DND-41 (cell line): ENCODE results near the gene NOP10.

Source experiments
- ATAC-seq: fragments of 200-7000 bp; cut with Tn5 transposase; 3 replicates; pipeline ENCODE4 v1.9.1; 2021; ENCODE audit warnings: low read depth; ENCODE audit not compliant: insufficient read depth
- DNase-seq: peaks from one replicate; pipeline ENCODE4 v3.0.0-alpha.2; 2020
- H2AFZ ChIP-seq: 2 replicates; pipeline ENCODE4 v1.6.0; 2012; ENCODE audit warnings: low read depth, low read length
- H3K27ac ChIP-seq: 2 replicates; pipeline ENCODE4 v1.5.1; 2012; ENCODE audit warnings: low read length, inconsistent platforms
- H3K27me3 ChIP-seq: fragments of 200-600 bp; sonication (generic); 2 replicates; pipeline ENCODE4 v1.6.0; 2012; ENCODE audit warnings: low read length, mild to moderate bottlenecking, inconsistent platforms; ENCODE audit not compliant: insufficient read depth, poor library complexity
- H3K36me3 ChIP-seq: 2 replicates; pipeline ENCODE4 v1.5.1; 2012; ENCODE audit warnings: low read length, inconsistent platforms; ENCODE audit not compliant: insufficient read depth
- H3K4me1 ChIP-seq: 2 replicates; pipeline ENCODE4 v1.5.1; 2012; ENCODE audit warnings: mild to moderate bottlenecking, low read length; ENCODE audit not compliant: insufficient read depth
- H3K4me2 ChIP-seq: 2 replicates; pipeline ENCODE4 v1.6.0; 2012; ENCODE audit warnings: mild to moderate bottlenecking, moderate library complexity, low read length, inconsistent platforms; ENCODE audit not compliant: insufficient read depth
- H3K4me3 ChIP-seq, 2 experiments: fragments of 200-600 bp in 1 of 2; shearing (Covaris generic) in 1 of 2; 2 replicates each; pipeline ENCODE4 v1.5.1; 2012 to 2016; ENCODE audit warnings: inconsistent platforms in 2 of 2, low read length in 2 of 2, mild to moderate bottlenecking in 2 of 2, low read depth in 1 of 2, moderate library complexity in 1 of 2
- H3K79me2 ChIP-seq: 2 replicates; pipeline ENCODE4 v1.6.0; 2012; ENCODE audit warnings: low read length, inconsistent platforms; ENCODE audit not compliant: insufficient read depth
- H3K9ac ChIP-seq: 2 replicates; pipeline ENCODE4 v1.6.0; 2012; ENCODE audit warnings: low read depth, mild to moderate bottlenecking, inconsistent platforms, low read length, moderate library complexity
- H3K9me3 ChIP-seq: 2 replicates; pipeline ENCODE4 v1.5.1; 2012; ENCODE audit warnings: low read length, moderate library complexity, mild to moderate bottlenecking, inconsistent platforms; ENCODE audit not compliant: insufficient read depth, severe bottlenecking
- H4K20me1 ChIP-seq: 2 replicates; pipeline ENCODE4 v1.6.0; 2012; ENCODE audit warnings: low read length; ENCODE audit not compliant: insufficient read depth
- CTCF ChIP-seq: IDR thresholded peaks from 2 replicates; pipeline ENCODE4 v1.5.1; 2012; ENCODE audit warnings: borderline replicate concordance, low read length, moderate library complexity, mild to moderate bottlenecking; ENCODE audit not compliant: poor library complexity, severe bottlenecking; ENCODE audit errors: extremely low read depth
- EZH2 ChIP-seq: IDR thresholded peaks from 3 replicates; pipeline ENCODE4 v1.6.1; 2012; ENCODE audit warnings: borderline replicate concordance, low read depth, mild to moderate bottlenecking, moderate library complexity, low read length, inconsistent platforms; ENCODE audit not compliant: severe bottlenecking

NOP10 gene

DNA sequence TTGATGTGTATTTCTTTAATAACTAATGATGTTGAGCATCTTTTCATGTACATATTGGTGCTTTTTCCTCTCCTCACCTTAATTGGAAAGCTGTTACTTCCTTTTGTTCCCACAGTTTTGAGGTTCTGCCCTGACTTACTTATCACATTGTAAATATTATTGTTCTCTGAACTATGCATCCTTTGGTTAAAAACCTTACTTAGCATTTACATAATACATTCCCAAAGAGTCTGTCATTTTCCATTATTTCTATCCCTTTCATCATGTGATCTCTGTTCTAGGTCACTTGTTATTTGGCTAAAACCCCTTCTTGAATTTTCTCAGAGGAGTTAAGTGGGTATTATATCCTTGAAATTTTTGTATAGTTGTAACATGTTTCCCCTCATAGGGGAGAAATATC lies 38.3 kb downstream of the NOP10 start:
- ATAC-seq, result no peak
- Histone ChIP-seq H3K27me3 (no peaks in the 10 kb centered on the region), H4K20me1 (no peaks in the 10 kb centered on the region), H3K9ac (no peak overlapping the region), H3K36me3 (no peaks in the 10 kb centered on the region), H3K4me2 (no peak overlapping the region), H3K4me3 (no peak overlapping the region), H3K9me3 (no peaks in the 10 kb centered on the region), H3K79me2 (no peaks in the 10 kb centered on the region), H2AFZ (no peak overlapping the region), H3K27ac (no peak overlapping the region), H3K4me1 (no peaks in the 10 kb centered on the region)
- DNase-seq, result no peak
- TF ChIP-seq CTCF (no peak), EZH2 (no peak)

- H3K9ac ChIP-seq, result no peak overlapping the region
- ATAC-seq, result no peak
- TF ChIP-seq CTCF (no peak), EZH2 (no peak)
- no peak overlapping the region for H3K4me3 ChIP-seq
- no peaks in the 10 kb centered on the region for H4K20me1 ChIP-seq
- H3K27me3 ChIP-seq, result no peaks in the 10 kb centered on the region
- no peak overlapping the region for H3K27ac ChIP-seq
- no peaks in the 10 kb centered on the region for H3K9me3 ChIP-seq
- no peaks in the 10 kb centered on the region for H3K36me3 ChIP-seq
- no peak overlapping the region for H3K4me2 ChIP-seq
- H3K79me2 ChIP-seq, result no peaks in the 10 kb centered on the region
- no peak for DNase-seq
- H3K4me1 ChIP-seq, result no peaks in the 10 kb centered on the region
- H2AFZ ChIP-seq, result no peak overlapping the region
These were observed 41.9 kb downstream of the NOP10 start for GRCh38 chr15:34301058-34301457.

DNA sequence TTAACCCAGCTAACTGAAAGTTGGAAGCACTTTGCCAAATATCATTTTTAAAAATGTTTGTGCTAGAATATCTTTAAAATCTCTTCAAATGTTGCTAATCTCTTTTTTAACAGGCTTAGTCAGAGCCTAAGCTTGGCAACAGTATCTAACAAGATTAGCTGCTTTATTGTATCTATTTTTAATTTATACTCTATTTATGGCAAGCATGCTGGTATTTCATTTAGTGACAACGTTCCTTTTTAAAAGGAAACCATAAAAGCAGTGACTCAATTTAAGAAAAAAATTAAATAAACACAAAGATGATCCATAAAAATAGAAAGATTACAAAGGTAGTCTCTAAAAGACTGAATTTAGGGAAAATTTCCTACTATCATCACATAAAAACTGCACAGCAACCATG lies 45.9 kb downstream of the NOP10 start:
- no peak overlapping the region for H3K4me2 ChIP-seq
- no peaks in the 10 kb centered on the region for H3K9me3 ChIP-seq
- TF ChIP-seq CTCF (no peak), EZH2 (no peak)
- no peak for DNase-seq
- H3K27me3 ChIP-seq, result no peaks in the 10 kb centered on the region
- H3K4me1 ChIP-seq, result no peaks in the 10 kb centered on the region
- no peak overlapping the region for H3K9ac ChIP-seq
- H3K4me3 ChIP-seq, result no peak overlapping the region
- H2AFZ ChIP-seq, result no peak overlapping the region
- H3K79me2 ChIP-seq, result no peaks in the 10 kb centered on the region
- H3K27ac ChIP-seq, result no peak overlapping the region
- no peaks in the 10 kb centered on the region for H4K20me1 ChIP-seq
- ATAC-seq, result no peak
- H3K36me3 ChIP-seq, result no peaks in the 10 kb centered on the region

DNA sequence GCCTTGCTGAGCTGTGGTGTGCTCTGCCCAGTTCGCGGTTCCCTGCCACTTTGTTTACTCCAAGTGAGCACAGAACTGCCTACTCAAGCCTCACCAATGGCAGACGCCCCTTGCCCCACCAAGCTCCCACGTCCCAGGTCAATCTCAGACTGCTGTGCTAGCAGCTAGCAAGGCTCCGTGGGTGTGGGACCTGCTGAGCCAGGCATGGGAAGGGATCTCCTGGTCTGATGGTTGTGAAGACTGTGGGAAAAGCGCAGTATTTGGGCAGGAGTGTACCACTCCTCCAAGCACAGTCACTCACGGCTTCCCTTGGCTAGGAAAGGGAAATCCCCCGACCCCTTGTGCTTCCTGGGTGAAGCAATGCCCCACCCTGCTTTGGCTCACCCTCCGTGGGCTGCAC lies 50.3 kb downstream of the NOP10 start:
- Histone ChIP-seq H3K9ac (no peak overlapping the region), H3K4me2 (no peak overlapping the region)
- ATAC-seq, result no peak

More for the DNA sequence above, 50.3 kb downstream of the NOP10 start:
- DNase-seq, result no peak
- no peaks in the 10 kb centered on the region for H3K27me3 ChIP-seq
- no peak overlapping the region for H3K27ac ChIP-seq
- no peaks in the 10 kb centered on the region for H3K36me3 ChIP-seq
- no peaks in the 10 kb centered on the region for H4K20me1 ChIP-seq
- no peak overlapping the region for H2AFZ ChIP-seq
- no peak for TF ChIP-seq EZH2
- TF ChIP-seq CTCF, result no peak
- no peaks in the 10 kb centered on the region for H3K4me1 ChIP-seq
- H3K4me3 ChIP-seq, result no peak overlapping the region
- no peaks in the 10 kb centered on the region for H3K9me3 ChIP-seq
- no peaks in the 10 kb centered on the region for H3K79me2 ChIP-seq
